Spinal cord (tissue), 10 donors: ENCODE measurements around the gene WWTR1. TPM values are rescaled to one million over a fixed set of nuclear protein-coding genes. Genes with fewer than 3 reads are reported as not detected.

Experiments
- DNase-seq, 6 donors: peaks; one replicate each; pipeline versions ENCODE4 v3.0.0 to v3.0.0-alpha.2; 2013 to 2015; ENCODE audit warnings: low spot score in 6 of 6, low read depth in 4 of 6
- H3K27ac ChIP-seq: one replicate; pipeline ENCODE4 v1.5.1; 2013; ENCODE audit warnings: low read depth, low read length, control low read depth
- H3K27me3 ChIP-seq: one replicate; pipeline ENCODE4 v1.6.1; 2013; ENCODE audit warnings: low read length; ENCODE audit not compliant: control insufficient read depth, insufficient read depth
- H3K36me3 ChIP-seq: one replicate; pipeline ENCODE4 v1.6.1; 2013; ENCODE audit warnings: low read length; ENCODE audit not compliant: control insufficient read depth, insufficient read depth
- H3K4me1 ChIP-seq: one replicate; pipeline ENCODE4 v1.6.1; 2013; ENCODE audit warnings: low read length; ENCODE audit not compliant: control insufficient read depth, insufficient read depth
- H3K4me3 ChIP-seq: one replicate; pipeline ENCODE4 v1.5.1; 2013; ENCODE audit warnings: low read depth, low read length, control low read depth
- H3K9me3 ChIP-seq: one replicate; pipeline ENCODE4 v1.6.1; 2013; ENCODE audit warnings: low read length; ENCODE audit not compliant: control insufficient read depth, insufficient read depth
- WGBS: methylation state at CpG from one replicate; pipeline ENCODE4 v1.1.5; 2013; ENCODE audit warnings: missing lambda C conversion rate; ENCODE audit not compliant: insufficient coverage; 5-methylcytosine and 5-hydroxymethylcytosine counted together
- polyA plus RNA-seq, 2 donors: library from polyadenylated mRNA; unstranded; fragments of 120-200 nt; gene quantifications; one replicate each; pipeline ENCODE4 v1.2.1, GENCODE V29; 2013; ENCODE audit not compliant: insufficient read length in 2 of 2
- total RNA-seq, 2 donors: library from RNA; depleted of rRNA in 1 of 2; stranded (reverse); fragments of 120-200 nt in 1 of 2; fragments of >200 nt in 1 of 2; gene quantifications; one replicate each; pipeline versions ENCODE4 v1.2.3 to v1.2.4, GENCODE V29; 2013 to 2014
- donor health status: healthy.

Gene WWTR1
- total and polyA plus RNA-seq, 4 donors, result 41.7 to 58.8 (median 44.1) TPM

DNA sequence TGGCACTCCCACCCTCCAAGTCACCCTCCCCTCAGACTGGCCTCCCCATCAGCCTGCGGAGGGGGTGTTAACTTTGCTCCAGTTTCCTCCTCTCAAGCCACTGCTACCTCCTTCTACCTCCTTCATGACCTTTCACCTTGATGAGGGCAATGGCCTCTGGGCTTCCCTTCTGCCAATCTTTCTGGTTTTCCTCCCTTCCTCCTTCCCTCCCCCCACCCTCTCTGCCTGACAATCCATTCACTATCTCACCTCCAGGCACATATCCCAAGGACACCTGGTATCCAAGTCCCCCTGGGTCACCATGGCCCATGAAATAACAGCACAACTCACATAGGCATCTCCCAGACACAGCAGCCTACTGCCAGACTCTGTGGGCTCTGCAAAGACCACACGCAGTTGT lies 80.0 kb downstream of the WWTR1 start:
- no peaks in the 10 kb centered on the region for H3K9me3 ChIP-seq
- H3K4me3 ChIP-seq, result no peak overlapping the region
- DNase-seq, result no peak
- H3K27me3 ChIP-seq, result no peaks in the 10 kb centered on the region
- peaks cover 29% of the 10 kb centered on the region for H3K4me1 ChIP-seq
- H3K36me3 ChIP-seq, result no peaks in the 10 kb centered on the region
- no peak overlapping the region for H3K27ac ChIP-seq
- WGBS, result 71% methylated on average over 1 of the region's 2 CpGs

DNA sequence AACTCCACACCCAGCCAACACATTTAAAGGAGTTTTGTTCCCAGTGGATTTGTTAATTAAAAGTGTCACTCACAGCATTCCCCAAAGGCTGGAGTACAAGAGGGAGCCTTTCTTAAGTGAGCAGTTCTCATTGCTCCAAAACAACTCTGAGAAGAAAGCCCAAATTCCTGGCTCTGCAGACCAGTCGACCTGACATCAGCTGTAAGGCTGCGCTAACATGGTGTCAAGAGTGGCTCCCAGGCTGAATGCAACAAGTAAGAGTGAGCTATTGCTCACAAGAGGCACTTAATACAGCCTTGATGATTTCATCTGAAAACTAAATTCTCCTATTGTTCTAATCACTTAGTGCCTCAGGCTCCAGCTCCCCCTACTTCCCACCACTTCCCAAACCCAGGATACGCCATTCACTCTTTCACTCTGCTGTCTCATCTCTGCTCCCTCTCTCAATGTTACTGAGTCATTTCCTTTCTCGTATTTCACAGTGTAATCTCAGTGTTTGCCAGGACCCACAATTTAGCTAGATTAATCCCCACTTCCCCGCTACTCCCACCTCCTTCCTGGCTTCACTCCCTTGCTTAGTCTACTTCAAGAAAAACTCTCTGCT lies 81.8 kb downstream of the WWTR1 start:
- DNase-seq, result peak in 5 of 6 donors; percentile 15 to 79 (median 41)
- WGBS, result 35% methylated on average over 4 of the region's 5 CpGs
- H3K9me3 ChIP-seq, result no peaks in the 10 kb centered on the region
- H3K27me3 ChIP-seq, result no peaks in the 10 kb centered on the region
- H3K36me3 ChIP-seq, result no peaks in the 10 kb centered on the region
- H3K27ac ChIP-seq, result peak overlapping the region; percentile 80
- H3K4me3 ChIP-seq, result no peak overlapping the region
- peaks cover 23% of the 10 kb centered on the region for H3K4me1 ChIP-seq

GRCh38 chr3:149575213-149575960 lies 82.4 kb downstream of the WWTR1 start:
- H3K4me3 ChIP-seq, result no peak overlapping the region
- WGBS, result 38% methylated on average over 4 of the region's 7 CpGs
- H3K27me3 ChIP-seq, result no peaks in the 10 kb centered on the region
- peaks cover 20% of the 10 kb centered on the region for H3K4me1 ChIP-seq
- no peaks in the 10 kb centered on the region for H3K36me3 ChIP-seq
- peak in 1 of 6 donors; percentile 45 for DNase-seq
- no peaks in the 10 kb centered on the region for H3K9me3 ChIP-seq
- H3K27ac ChIP-seq, result peak overlapping the region; percentile 80

GRCh38 chr3:149572796-149573414 lies 84.9 kb downstream of the WWTR1 start:
- no peak for DNase-seq
- Histone ChIP-seq H3K27me3 (no peaks in the 10 kb centered on the region), H3K4me3 (no peak overlapping the region), H3K4me1 (peaks cover 18% of the 10 kb centered on the region), H3K27ac (no peak overlapping the region), H3K36me3 (no peaks in the 10 kb centered on the region), H3K9me3 (no peaks in the 10 kb centered on the region)
- 94% methylated on average over 5 of the region's 6 CpGs for WGBS

- no peaks in the 10 kb centered on the region for H3K27me3 ChIP-seq
- 67% methylated on average over 1 of the region's 2 CpGs for WGBS
- no peak overlapping the region for H3K4me3 ChIP-seq
- H3K36me3 ChIP-seq, result no peaks in the 10 kb centered on the region
- no peak overlapping the region for H3K27ac ChIP-seq
- H3K4me1 ChIP-seq, result peaks cover 14% of the 10 kb centered on the region
- H3K9me3 ChIP-seq, result no peaks in the 10 kb centered on the region
- no peak for DNase-seq
These were observed 86.4 kb downstream of the WWTR1 start for GRCh38 chr3:149571381-149571780.

GRCh38 chr3:149570016-149570415 lies 87.8 kb downstream of the WWTR1 start:
- DNase-seq, result no peak
- H3K4me3 ChIP-seq, result no peak overlapping the region
- 93% methylated on average over 7 of the region's 8 CpGs for WGBS
- H3K4me1 ChIP-seq, result peaks cover 5% of the 10 kb centered on the region
- no peaks in the 10 kb centered on the region for H3K27me3 ChIP-seq
- H3K9me3 ChIP-seq, result no peaks in the 10 kb centered on the region
- H3K27ac ChIP-seq, result no peak overlapping the region
- H3K36me3 ChIP-seq, result no peaks in the 10 kb centered on the region

DNA sequence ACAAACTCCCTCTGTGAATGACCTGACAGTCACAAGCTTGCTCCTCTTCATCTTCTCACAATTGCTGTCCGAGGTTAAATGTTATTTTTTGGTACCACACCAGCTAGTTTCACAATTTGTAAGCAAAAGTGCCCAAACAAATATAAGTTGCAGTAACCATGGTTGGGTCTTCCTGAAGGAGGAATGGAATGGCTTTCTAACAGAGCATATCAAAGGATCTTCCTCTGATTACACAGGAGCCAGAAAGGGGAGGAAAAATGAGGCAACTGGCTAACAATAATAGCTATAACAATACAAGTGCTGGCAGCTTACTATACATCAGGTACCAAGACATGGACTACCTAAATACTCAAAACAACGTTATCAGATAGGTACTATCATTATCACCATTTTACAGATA lies 90.4 kb downstream of the WWTR1 start:
- no peak overlapping the region for H3K27ac ChIP-seq
- H3K4me1 ChIP-seq, result no peaks in the 10 kb centered on the region

GRCh38 chr3:149566292-149566975 lies 91.4 kb downstream of the WWTR1 start:
- H3K36me3 ChIP-seq, result no peaks in the 10 kb centered on the region
- no peaks in the 10 kb centered on the region for H3K4me1 ChIP-seq
- 88% methylated on average over 3 of the region's 6 CpGs for WGBS
- H3K4me3 ChIP-seq, result no peak overlapping the region
- no peak for DNase-seq
- H3K9me3 ChIP-seq, result no peaks in the 10 kb centered on the region
- H3K27me3 ChIP-seq, result no peaks in the 10 kb centered on the region
- H3K27ac ChIP-seq, result peak overlapping the region; percentile 53

More for the DNA sequence above, 90.4 kb downstream of the WWTR1 start:
- H3K27me3 ChIP-seq, result no peaks in the 10 kb centered on the region
- H3K36me3 ChIP-seq, result no peaks in the 10 kb centered on the region
- no peaks in the 10 kb centered on the region for H3K9me3 ChIP-seq
- WGBS, result no CpG with 5 or more reads among the region's 2 CpGs
- no peak overlapping the region for H3K4me3 ChIP-seq
- DNase-seq, result no peak

GRCh38 chr3:149564079-149564478 lies 93.7 kb downstream of the WWTR1 start:
- Histone ChIP-seq H3K4me1 (no peaks in the 10 kb centered on the region), H3K36me3 (no peaks in the 10 kb centered on the region), H3K27ac (no peak overlapping the region), H3K4me3 (no peak overlapping the region), H3K9me3 (no peaks in the 10 kb centered on the region), H3K27me3 (no peaks in the 10 kb centered on the region)
- WGBS, result 100% methylated on average over 1 of the region's 2 CpGs
- DNase-seq, result no peak
